Astrocyte (in vitro differentiated cells and primary cell): Measurements from ENCODE around the gene RPL7A.

Experiments used
- CTCF ChIP-seq: IDR thresholded peaks from 2 replicates; pipeline ENCODE4 v1.5.1; 2011; ENCODE audit warnings: low read depth, mild to moderate bottlenecking, inconsistent platforms, low read length, moderate library complexity; ENCODE audit not compliant: insufficient read depth
- EZH2 ChIP-seq: IDR thresholded peaks from 2 replicates; pipeline ENCODE4 v1.6.1; 2012; ENCODE audit warnings: mild to moderate bottlenecking, low read length, inconsistent platforms; ENCODE audit not compliant: insufficient read depth

- TF ChIP-seq CTCF (no peak), EZH2 (no peak)
Observed at GRCh38 chr9:133383438-133383837, 35.4 kb downstream of the RPL7A start.
